Stimulated activated CD4-positive, alpha-beta T cell treated with anti-CD3 and anti-CD28 coated beads, Interleukin-15, amount 100 ng/mL, for 1 hour (primary cell): Measurements from ENCODE around the gene FOXF1.

Source experiments
- DNase-seq, 2 donors: peaks; one replicate each; pipeline ENCODE4 v3.0.0-alpha.2; 2020; ENCODE audit warnings: low read depth in 1 of 2, low spot score in 1 of 2

The FOXF1 gene

DNA sequence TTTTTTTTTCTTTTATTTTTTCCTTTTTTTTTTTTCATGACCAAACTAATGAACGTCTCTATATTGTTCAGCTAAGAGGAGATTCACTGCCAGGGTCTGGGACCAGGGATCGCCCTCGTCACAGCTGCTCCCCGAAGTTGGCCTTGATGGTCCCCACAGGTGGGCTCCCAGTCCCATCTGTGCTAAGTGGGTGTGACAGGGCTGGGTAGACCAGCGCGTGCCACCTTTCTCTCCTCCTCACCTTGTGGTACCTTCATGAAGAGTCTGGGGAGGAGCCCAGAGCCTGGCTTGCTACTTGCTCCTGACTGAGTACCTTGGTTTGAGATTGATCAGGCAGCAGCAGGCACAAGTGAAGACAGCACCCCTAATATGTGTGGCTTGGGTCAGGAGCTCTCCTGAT, 6.5 kb upstream of the FOXF1 start:
- no peak for DNase-seq

GRCh38 chr16:86504315-86505184, 5.8 kb upstream of the FOXF1 start:
- no peak for DNase-seq

DNA sequence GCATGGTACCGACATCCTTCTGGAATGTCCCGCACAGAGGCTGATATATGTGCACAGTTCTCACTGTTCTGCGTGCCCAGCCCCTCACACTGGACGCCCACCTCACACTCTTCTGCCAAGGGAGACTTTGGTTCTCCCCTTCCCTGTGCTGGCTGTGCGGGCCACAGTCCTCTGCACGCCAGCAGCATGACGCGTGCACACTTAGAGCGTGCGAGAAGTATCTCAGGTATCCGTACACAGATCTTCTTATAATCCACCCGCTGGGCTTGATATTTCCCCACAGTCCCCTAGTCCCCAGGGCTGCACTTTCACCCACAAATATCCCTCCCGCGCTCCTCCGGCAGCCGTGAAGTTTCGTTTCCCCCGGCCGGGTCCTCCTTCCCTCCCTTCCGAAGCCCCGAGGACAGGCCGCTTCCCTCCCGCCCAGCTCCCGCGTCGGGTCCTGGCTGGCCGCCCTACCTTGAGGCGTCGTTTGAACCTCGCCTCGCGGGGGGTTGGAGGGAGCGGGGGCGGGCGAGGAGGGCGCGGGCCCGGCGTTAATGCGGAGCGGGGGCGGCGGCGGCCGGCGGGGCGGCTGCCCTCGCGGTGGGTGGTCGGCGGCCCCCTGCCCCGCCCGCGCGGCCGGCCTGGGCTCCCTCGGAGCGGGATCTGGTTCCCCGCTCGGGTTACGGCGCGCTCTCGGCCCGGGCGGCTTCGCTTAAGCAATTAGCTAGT, 5.0 kb upstream of the FOXF1 start:
- no peak for DNase-seq

DNA sequence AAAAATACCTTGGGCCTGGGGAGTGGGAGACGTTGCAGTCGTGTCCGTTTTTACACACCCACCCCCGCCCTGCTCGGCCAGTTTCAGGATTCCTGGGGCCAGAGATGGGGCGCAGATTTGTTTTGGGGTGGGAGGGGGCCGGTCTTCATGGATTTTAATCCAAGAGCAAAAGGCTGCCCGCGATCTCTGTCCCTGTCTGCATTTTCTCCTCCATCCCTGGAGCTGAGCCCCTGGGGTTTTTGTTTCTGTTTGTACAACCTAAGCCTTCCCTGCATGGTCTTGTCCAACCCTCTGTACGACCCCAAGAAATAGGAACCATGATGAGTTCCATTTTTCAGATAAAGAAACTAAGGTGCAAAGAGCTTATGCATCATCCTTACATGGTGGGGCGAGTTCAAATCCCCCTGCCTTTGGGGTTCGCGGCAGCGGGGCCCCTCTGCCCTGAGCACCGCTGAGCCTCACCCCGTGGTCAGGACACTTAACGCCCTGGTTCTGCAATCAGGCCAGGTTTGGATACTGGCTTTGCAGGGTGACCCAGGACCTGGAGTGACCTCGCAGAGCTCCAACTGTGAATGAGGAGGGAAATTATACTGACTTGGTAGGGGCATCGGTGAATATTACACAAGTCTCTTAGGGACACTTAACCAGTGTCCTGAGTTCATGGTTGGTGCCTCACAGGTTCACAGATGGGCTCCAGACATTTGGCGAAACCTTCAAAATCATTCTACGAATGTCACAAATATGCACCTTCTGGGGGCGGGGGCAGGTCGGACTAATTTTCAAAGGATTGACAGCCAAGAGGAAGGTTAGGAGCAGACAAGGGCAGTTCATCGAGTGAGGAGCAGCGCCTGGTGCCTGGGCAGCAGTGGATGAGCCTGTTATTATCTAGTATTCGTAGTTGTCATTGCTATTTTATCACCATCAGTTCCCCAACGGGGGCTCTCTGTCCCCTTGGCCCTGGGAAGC, 4.1 kb upstream of the FOXF1 start:
- DNase-seq = no peak

DNA sequence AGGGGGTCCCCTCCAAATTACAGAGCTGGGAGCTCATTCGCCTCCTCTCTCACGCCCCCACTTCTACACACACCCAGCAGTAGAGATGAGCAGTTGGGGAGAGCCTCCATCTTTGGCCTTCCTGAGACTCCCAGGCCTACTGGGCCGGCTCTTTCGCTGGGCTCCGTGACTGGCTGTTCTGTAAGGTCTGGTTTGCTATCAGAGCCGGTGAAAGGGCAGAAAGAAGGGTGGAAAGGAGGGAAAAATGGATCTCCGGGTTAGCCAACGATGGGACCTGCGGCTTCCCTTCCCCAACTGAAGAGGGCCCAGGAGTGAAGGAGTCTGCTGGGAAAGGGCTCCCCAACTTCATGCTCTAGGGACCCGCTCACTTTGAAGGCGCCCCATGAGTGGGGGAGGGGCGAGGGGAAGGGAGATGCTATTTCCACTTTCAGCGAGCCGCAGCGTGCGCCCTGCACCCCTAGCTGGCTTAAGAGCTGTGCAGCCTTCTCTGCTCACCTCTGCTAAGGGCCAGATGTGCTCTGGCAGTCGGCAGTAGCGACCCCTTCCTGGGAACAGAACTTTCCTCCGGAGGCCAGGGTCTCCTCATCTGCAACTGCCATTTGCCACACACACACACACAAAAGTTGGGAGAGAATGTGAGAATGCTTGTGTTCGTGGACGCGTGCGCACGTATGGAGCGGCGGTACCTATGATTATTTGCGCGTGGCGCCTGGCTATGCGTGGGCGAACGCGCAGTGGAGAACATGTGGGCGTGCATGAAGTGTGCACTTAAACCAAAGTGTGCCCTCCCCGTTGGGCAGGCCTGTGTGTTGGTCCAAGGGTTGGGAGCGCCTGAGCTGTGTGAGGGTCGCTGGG, 2.9 kb upstream of the FOXF1 start:
- DNase-seq = no peak

GRCh38 chr16:86508028-86508946, 2.0 kb upstream of the FOXF1 start:
- no peak for DNase-seq

- no peak for DNase-seq
Measured at GRCh38 chr16:86508947-86509758, 1.2 kb upstream of the FOXF1 start.

GRCh38 chr16:86509759-86510464, 415 bp upstream of the FOXF1 start:
- DNase-seq = no peak

DNA sequence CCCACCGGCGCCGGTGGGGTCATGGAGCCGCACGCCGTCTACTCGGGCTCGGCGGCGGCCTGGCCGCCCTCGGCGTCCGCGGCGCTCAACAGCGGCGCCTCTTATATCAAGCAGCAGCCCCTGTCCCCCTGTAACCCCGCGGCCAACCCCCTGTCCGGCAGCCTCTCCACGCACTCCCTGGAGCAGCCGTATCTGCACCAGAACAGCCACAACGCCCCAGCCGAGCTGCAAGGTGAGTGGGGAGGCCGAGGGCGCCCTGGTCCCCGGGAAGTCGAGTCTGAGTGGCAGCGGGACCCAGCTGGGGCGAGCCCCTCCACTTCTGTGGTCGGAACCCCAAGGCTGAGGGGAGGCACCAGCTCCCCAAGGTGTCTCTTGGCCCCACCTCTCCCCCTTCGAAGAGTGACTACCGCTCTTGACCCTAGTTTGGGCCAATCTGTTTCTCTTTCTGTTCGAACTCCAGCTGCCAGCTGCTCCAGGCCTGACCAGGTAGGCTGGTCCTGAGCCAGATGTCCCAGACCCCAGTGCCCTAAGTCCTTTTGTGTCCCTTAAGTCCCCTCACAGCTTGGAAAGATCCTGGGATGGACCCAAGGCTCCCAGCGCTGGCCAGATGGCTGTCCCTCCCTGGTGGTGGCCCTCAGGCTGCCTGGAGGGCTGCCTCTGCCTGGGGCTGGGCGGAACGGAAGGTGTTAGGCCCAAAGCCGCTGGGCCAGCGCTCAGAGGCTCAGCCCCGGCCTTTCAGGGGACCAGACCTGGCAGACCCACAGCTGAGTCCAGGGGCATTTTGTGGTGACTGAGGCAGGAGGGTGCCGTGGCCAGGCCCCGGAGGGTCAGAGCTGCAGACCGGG, 1.2 kb downstream of the FOXF1 start:
- no peak for DNase-seq

- no peak for DNase-seq
Measured at GRCh38 chr16:86512301-86512859, 2.1 kb downstream of the FOXF1 start.

GRCh38 chr16:86512860-86513470, 2.6 kb downstream of the FOXF1 start:
- DNase-seq = no peak

DNA sequence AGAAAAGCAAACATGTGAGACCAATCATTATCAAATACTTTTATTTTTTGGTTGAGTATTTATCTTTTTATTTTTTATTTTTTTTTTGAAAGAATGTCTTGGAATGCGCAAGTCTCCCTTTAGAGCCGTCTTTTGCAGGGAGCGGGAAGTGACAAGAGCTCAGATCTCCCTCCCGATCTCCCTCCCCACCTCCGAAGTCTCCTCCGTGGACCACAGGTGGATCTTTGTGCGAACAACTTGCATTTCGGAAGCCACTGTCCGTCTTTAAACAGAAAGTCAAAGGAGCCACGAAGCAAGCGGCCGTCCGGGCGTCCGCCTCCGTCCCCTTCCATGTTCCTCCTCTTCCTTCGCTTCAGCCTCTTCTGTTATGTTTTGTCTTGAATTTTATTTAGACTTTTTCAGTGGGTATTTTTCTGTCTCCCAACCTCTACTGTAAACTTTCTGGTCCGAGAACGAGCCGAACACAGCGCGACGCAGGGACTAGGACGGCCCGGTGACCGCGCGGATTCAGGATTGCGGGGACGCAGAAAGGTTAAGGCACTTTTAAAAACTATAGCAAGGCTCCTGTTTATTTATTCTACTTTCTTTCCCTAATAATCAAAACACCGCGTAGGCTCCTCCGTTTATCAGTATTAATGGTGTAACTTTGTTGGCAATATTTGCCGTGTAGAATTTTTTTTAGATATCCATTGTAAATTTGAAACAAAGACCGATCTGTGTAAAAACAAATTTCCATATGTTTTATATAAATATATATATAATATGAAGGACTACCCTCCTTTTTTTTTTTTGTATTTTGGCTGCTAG, 3.3 kb downstream of the FOXF1 start:
- DNase-seq = no peak

- DNase-seq = no peak
Measured at GRCh38 chr16:86514481-86515376, 4.4 kb downstream of the FOXF1 start.

DNA sequence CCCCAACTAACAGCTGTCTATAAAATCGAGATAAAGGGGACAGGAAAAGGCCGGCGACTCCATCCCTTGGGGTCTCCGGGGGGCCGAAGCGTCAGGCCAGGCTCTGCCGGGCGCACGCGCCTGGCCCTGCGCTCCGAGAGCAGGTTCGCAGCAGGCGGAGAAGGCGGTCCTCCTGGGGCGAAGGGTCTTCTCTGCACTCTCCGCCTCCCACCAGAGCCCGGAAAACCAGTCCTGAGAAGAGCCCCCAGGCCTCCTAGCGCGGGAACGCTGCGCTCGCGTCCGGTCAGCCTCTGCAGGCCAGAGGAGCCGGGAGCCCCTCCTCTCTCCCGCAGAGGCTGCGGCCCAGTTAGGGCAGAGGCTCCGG, 5.1 kb downstream of the FOXF1 start:
- no peak for DNase-seq
